ENCODE results near the gene NRXN3.

GRCh38 chr14:79442786-79443185 lies 1272.6 kb downstream of the NRXN3 start:
- TF ChIP-seq EP300 (IDR thresholded peaks at IDR 0.05) = no peak
- TF ChIP-seq CTCF (IDR thresholded peaks at IDR 0.05) = no peak

Data from stomach (tissue), 4 donors.